HG03571 (cell line): ENCODE data around the gene CYP1A2.

Experiments used
- ATAC-seq: cut with Tn5 transposase; IDR thresholded peaks from one replicate; pipeline ENCODE4 v1.9.1; 2021; ENCODE audit not compliant: unreplicated experiment

The CYP1A2 gene

DNA sequence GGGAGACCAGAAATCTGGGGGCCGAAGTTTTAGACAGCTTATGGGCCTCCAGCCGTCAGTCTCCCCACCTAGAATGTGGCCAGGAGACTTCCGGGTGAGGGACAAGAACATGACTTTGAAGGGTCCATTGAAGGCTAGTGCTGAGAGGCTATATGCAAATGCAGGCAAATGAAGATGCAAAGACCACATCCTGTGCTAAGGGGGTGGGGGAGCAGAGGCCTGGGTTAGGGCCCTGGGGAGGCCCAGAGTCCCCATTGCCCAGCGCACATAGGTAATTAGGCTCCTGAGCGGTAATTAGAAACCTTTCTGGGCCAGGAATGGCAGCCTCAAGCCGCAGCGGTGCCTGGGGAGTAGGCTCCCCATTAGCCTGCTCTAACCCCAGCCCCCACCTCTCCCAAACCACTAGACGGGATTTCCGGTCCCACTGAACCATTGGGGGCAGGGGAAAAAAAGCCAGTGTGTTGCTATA lies 40.1 kb downstream of the CYP1A2 start:
- ATAC-seq: no peak

DNA sequence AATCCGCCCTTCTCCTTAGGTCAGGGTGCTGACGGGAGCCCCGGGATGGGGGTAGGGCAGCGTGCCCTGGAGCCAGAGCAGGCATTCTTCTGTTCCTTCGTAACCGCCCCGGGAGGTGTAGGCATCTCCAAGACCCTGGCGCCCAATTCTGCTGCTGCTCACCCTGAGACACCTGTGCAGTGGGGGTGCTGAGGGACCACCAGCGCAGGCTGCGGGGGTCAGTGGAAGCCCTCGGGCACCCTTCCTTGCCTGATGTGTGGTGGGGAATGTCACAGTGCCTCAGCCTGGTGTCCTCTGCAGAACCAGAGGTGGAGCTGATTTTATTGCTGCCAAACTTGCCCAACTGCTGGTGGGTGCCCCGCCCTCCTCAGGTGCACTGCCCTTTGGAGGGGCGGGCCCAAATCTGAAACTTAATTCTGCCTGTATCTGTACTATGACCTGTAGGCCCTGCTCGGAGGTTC lies 40.6 kb downstream of the CYP1A2 start:
- no peak for ATAC-seq

DNA sequence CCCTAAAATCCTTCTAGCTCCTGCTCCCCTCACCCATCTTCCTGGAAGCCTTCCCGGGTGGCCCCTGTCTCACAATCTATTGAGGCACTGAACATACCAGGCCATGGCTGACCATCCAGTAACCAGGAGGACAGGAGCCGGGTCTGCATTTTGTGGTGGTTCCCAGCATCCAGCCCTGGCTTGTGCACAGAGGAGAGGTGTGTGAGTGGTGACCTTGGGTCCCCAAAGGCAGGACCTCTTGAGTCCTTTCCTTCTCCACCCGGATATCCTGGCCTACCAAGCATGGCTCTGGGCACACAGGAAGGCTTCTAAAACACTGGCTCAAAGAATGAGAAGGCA lies 41.1 kb downstream of the CYP1A2 start:
- no peak for ATAC-seq

DNA sequence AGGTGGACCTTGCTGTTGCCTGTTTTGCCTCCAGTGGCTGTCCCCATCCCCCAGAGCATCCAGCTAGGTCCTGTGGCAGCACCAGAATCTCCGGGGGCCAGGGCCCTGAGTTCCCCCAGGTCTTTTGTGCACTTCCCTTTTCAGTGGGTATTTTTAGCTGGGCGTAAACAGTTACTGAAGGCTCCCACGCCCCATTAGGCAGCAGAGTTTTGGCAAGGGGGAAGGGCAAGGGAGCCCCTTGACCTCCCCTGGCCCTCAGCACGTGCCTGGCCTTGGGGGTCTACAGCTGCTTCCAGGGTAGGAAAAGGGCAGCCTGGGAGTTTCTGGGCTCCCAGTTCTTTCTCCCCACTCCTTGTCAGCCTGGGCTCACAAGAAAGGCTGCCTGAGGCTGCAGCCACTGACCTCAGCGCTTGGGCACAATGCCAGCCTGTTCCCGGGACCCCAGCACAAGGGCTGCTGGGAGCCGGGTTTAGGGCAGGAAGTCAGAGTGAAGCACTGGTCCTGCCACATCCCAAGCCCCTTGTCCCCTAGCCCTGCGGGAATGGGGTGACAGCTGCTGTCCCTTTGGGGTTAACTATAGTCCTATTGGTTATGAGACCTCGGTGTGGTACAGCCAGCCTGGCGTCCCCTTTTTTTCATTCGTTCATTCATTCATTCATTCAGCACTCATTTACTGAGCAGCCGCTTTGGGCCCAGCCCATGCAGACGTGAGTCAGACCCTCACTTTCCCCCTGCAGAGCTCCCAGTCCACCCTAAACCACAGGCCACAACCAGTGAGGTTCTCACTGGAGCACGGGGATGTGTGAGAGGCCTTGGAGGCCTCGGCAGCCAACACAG lies 41.7 kb downstream of the CYP1A2 start:
- no peak for ATAC-seq

DNA sequence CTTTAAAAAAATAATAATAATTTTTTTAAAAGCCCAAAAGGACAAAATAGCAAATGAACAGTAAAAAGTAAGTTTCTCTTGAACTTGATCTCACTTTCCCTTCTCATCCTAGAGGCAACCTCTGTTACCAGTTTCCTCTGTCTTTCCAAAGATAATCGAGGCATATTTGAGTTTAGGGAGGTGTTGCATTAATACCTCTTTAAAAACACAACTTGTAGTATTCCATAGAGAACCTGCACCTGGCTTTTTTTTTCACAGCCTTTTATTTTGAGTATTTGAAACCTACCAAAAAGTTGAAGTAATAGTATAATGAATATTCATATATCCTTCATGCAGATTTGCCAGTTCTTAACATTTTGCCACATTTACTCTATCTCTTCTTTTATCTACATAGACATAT lies 42.4 kb downstream of the CYP1A2 start:
- ATAC-seq: no peak

DNA sequence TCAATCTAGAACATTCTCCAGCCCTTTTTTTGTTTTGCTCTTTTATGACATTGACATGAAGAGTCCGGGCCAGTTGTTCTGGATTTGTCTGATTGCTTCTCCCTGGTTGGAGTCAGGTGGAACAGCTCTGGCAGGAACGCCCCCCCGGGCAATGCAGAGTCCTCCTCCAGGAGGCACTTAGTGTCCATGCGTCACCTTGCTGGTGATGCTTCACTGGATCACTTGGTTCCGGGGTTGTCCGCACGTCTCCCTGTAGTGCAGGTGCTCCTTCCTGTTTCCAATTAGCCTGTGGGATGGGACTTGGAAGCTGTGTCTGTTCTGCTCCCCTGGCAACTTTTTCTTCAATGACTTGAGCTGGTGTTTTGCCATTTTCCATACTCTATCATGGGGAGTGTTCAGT lies 43.0 kb downstream of the CYP1A2 start:
- no peak for ATAC-seq

DNA sequence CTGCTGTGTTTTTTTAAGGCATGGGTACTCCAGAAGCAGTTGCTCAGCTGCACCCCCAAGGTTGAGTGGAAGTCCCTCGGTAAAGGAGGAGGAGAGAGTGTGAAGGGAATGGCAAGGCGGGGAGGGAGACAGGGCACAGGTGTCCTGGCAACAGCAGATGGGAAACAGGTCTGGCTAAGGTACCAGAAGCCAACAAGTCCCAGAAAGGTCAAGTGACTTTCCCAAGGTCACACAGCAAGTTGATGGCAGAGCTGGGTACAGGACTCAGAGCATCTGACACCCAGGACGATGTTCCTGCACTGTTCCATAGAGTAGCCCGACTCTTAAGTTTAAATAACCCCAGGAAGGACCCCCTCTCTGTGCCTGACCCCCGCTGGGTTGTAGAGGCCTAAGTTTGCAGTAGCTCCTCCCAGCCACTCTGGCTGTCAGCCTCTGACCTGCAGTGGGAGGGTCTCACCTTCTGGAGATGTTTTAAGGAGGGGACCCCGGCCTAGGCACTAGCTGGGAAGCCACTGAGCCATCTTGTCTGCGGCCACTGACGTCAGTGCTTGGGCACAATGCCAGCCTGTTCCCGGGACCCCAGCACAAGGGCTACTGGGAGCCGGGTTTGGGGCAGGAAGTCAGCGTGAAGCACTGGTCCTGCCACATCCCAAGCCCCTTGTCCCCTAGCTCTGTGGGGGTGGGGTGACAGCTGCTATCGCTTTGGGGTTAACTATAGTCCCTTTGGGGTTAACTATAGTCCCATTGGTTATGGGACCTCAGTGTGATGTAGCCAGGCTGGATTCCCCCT lies 43.8 kb downstream of the CYP1A2 start:
- ATAC-seq: no peak

DNA sequence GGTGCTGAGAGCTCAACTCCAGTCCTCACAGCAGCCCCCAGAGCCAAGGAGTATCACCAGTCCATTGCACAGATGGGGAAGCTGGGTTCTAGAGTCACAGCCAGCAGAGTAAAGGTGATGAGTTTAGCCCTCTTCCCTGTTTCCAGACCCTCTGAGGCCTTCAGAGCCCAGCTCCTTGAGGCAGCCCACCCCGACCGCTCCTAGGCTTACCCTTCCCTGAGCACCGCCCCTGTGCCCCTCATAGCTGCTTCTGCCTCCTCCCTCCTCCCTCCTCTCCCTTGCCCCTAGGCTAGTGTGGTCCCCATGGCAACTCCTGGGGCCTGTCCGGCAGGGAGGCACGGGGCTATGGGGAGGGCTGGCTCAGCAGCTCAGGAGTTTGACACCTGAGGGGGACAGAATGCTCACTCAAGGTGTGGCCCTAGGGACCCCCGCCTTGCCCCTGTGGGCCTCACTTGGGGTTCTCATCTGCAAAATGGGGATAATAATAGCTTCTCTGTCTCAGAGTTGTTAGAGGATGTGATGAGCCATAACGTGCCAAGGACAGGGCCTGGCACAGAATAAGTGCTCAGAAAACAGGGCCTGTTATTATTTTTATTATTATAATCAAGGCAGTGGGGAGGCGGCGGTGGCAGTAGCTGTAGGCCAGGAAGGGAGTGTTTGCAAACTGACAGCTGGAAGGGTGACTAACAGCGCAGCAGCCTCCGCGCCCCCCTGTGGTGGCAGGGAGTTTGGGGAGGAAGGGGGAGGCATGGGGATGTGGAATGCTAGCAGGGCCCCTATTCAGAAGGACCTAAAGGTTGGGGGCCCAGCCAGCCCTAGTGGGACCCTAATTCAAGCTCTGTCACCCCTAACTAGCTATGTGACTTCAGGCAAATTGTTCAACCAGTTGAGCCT lies 44.7 kb downstream of the CYP1A2 start:
- ATAC-seq: no peak

DNA sequence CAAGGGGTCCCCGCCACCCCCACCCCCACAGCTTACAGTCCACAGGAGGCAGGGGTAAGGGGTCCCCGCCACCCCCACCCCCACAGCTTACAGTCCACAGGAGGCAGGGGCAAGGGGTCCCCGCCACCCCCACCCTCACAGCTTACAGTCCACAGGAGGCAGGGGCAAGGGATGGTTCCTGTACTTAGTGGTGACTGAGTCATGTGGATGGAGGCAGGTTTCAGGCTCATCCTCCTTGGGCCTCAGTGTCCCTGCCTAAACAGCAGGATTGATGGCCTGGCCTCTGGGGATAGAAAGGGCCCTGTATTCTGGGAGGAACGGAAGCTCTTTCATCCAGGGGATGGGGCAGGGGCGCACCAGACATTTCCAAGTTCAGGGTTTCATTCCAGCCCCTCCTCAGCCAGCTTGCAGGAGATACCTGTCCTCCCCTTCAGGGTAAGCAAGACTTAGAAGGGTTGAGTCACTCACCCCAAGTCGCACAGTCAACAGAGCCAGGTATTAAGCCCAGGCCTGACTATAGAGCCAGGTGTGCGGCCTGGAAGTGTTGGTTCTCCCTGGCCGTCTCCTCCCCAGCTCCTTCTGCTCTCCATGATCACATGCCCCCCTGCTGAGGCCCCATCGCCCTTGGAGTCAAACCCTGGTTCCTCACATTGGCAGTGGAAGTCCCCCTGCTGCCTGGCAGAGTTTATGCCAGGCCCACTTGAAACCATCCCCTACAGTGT lies 45.8 kb downstream of the CYP1A2 start:
- no peak for ATAC-seq

DNA sequence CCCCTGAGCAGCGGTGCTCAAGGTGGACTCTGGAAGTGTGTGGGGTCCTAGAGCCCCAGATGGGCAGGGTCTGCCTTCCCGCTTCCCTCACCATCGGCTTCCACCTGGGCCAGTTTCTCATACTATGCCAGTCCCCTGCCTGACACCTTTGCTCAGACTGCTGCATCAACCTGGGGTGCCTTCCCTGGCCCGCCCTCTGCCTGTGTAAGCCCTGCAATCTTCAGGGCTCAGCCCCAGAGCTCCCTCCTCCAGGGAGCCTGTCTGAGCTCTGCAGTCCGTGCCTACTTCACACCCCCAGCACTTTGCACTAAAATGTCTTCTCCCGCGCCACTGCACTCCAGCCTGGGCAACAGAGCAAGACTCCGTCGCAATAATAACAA lies 46.3 kb downstream of the CYP1A2 start:
- ATAC-seq: no peak

DNA sequence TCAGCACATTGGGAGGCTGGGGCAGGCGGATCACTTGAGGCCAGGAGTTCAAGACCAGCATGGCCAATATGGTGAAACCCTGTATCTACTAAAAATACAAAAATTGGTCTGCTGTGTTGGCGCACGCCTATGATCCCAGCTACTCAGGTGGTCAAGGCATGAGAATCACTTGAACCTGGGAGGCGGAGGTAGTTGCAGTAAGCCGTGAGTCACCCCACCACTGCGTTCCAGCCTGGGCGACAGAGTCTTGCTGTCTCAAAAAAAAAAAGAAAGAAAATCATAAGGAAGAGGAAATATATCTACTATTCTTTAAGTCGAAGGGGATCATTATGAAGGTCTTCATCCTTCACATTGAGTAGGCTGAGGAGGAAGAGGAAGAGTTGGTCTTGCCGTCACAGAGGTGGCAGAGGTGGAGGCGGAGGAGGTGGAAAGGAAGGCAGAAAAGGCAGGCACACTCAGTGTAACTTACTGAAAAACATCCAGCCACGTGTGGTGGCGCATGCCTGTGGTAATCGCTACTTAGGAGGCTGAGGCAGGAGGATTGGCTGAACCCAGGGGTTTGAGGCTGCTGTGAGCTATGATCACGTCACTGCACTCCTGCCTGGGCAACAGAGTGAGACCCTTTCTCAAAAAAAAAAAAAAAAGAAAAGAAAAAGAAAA lies 47.5 kb downstream of the CYP1A2 start:
- no peak for ATAC-seq

DNA sequence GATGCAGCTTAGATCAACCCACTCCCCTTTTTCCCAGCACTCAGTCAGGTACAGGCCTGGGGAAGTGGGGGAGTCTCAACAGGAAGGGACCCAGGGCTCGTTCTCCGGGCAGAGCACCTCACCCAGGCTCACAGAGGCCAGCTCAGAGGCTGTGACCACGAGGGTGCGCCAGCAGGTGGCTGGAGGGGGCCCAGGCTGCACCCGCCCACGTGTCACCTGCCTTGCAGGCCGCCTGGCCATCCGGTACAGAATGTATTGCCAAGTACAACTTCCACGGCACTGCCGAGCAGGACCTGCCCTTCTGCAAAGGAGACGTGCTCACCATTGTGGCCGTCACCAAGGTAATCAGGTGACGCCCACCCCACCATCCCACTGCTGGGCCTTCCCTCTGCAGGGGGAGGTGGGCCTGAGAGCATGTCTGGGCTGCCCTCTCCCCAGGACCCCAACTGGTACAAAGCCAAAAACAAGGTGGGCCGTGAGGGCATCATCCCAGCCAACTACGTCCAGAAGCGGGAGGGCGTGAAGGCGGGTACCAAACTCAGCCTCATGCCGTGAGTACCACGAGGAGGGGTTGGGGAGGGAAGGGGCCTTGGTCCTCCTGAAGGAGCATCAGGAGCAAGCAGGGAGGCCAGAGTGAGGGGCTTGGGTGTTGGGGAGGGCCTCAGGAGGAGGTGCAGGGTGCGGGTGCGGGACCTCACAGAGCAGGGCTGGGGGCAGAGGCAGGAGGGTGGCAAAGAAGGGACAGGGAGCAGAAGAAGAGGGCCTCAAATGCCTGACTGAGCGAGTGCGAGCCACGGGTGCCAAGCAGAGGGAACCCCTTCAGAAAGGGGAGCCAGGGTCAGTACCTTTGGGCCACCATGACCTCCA lies 50.0 kb downstream of the CYP1A2 start:
- no peak for ATAC-seq

DNA sequence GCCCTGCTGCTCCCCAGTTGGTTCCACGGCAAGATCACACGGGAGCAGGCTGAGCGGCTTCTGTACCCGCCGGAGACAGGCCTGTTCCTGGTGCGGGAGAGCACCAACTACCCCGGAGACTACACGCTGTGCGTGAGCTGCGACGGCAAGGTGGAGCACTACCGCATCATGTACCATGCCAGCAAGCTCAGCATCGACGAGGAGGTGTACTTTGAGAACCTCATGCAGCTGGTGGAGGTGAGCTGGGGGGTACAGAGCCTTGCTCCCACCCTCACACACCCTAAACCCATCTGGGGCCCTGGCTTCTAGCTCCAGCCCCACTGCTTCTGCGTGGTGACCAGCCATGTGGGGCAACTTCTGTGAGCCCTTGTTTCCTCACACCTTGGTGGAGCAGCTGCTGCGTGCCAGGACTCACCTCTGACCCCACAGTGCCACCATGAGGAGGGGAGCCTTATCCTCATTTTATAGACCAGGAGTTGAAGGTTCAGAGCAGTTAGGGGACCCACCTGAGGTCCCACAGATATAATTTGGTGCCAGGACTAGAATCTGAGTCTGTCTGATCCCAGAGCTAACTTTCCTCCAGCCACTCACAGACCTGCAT lies 50.7 kb downstream of the CYP1A2 start:
- no peak for ATAC-seq

DNA sequence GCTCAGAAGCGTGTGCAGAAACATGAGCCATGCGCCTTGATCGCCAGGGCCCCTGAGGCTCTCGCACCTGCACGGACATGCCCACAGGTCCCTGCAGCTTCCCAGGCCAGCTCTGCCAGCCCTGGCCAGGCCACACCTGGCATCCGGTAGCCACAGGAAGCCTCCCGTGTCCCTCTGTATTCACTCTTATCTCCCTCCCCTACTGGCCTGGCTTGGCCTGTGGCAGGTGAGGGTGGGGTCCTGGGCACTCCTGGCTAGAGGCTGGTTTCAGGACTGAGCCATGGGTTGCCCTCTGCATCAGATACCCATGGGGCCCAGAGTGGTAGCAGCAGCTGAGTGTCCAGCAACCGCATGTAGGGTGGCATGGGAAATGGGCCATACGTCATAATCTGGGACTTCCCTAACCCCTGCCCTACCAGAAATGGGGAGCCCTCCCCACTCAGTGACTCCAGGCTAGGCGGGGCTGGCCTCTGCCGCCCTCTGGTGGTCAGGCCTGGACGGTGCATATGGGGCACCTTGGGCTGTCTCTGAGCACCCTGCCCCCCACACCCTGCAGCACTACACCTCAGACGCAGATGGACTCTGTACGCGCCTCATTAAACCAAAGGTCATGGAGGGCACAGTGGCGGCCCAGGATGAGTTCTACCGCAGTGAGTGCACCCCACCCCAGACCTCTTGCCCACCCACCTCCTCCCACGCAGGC lies 51.4 kb downstream of the CYP1A2 start:
- peak; percentile 58 for ATAC-seq

DNA sequence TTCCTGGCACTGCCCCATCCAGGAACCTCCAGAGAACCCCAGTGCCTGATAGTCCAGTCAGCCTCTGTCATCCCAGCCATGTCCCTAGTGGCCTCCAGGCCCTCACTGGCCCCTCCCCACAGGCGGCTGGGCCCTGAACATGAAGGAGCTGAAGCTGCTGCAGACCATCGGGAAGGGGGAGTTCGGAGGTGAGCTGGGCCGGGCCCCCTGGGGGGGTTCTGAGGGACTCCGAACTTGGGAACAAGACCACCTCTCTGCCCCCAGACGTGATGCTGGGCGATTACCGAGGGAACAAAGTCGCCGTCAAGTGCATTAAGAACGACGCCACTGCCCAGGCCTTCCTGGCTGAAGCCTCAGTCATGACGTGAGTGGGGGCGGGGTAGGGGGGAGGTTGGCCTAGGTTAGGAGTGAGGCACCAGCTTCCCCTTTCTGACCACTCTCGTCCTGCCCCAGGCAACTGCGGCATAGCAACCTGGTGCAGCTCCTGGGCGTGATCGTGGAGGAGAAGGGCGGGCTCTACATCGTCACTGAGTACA lies 52.0 kb downstream of the CYP1A2 start:
- no peak for ATAC-seq

DNA sequence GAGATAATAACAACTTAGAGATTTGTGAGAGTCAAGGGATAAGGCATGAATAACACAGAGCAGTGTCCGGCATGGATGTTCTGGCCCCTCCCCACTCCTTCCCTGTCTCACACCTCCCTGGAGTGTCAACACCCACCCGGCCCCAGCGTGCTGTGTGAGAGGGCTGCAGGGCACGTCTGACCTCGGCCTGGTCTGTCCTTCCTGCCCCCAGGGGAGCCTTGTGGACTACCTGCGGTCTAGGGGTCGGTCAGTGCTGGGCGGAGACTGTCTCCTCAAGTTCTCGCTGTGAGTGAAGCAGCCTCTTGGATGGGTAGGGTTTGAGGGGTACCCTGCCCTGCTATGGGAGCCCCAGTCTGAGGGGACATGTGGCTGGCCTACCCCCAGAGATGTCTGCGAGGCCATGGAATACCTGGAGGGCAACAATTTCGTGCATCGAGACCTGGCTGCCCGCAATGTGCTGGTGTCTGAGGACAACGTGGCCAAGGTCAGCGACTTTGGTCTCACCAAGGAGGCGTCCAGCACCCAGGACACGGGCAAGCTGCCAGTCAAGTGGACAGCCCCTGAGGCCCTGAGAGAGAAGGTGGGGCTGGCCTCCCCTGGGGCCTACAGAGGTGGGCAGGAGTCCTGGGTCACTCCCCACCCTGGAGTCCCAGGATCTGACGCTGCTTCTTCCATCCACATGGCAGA lies 52.8 kb downstream of the CYP1A2 start:
- ATAC-seq: no peak

DNA sequence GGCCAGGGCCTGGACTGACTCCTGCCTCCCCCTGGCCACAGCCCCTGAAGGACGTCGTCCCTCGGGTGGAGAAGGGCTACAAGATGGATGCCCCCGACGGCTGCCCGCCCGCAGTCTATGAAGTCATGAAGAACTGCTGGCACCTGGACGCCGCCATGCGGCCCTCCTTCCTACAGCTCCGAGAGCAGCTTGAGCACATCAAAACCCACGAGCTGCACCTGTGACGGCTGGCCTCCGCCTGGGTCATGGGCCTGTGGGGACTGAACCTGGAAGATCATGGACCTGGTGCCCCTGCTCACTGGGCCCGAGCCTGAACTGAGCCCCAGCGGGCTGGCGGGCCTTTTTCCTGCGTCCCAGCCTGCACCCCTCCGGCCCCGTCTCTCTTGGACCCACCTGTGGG lies 53.6 kb downstream of the CYP1A2 start:
- ATAC-seq: no peak
